Stimulated activated CD8-positive, alpha-beta memory T cell treated with anti-CD3 and anti-CD28 coated beads, Interleukin-12 subunit alpha, Interleukin-12 subunit beta, amount 100 ng/mL, for 1 hour (primary cell): ENCODE measurements around the gene PSORS1C1.
"Not testable (repeated sequence)": the region's sequence is repeated elsewhere in the genome, so short reads cannot be mapped to it uniquely, and the experiment has no call there.

ENCODE experiments used
- DNase-seq: peaks from one replicate; pipeline ENCODE4 v3.0.0-alpha.2; 2020; ENCODE audit warnings: low read depth

PSORS1C1 gene

DNA sequence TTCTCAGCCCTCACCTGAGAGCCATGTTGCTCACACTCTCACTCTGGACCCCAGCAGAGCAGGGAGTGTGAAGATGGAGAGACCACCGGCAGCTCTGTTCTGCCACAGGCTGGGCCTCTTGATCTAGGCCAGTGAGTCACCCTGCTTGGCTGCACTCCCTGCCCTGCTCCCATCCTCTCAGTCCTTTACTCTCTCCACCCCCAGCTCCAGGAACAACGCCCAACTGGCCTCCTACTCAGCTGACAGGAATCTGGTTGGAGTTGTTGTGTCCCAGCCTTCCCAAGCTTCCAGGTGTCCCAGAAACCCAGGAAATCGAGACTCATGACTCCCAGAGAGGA is at the start of gene PSORS1C1:
TSS of gene PSORS1C1 (plus strand) at position 260 of the 338 bp plus-strand sequence. CDS start 14,833 bp downstream, outside the sequence.
- DNase-seq = no peak

GRCh38 chr6:31065556-31065955 is 49.0 kb upstream of the PSORS1C1 start:
- no peak for DNase-seq

GRCh38 chr6:31067028-31067427 is 47.6 kb upstream of the PSORS1C1 start:
- DNase-seq = not testable (repeated sequence)

GRCh38 chr6:31067891-31068668 is 46.5 kb upstream of the PSORS1C1 start:
- not testable (repeated sequence) for DNase-seq

GRCh38 chr6:31068669-31069340 is 45.8 kb upstream of the PSORS1C1 start:
- peak; percentile 36 for DNase-seq

GRCh38 chr6:31070711-31071197 is 43.8 kb upstream of the PSORS1C1 start:
- DNase-seq = no peak

DNA sequence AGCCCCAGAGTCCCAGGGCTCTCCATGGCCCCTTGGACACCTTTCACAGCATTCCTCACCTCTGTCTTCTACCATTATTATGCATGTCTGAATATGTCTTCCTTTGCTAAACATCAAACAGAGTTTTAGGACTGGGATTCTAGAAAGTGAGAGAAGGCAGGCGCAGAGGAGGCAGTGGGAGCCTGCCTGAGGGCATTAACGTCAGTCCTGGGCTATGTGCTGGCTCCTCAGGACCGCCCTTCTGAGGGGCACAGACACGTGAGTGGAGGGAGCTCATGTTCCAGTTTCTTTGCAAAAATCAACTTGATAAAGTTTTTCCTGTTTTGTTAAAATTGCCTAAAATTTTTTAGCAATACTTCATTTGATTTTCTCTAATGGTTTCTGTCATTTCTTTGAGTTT is 40.2 kb upstream of the PSORS1C1 start:
- DNase-seq = no peak

- DNase-seq = no peak
Measured at GRCh38 chr6:31075528-31075927, 39.1 kb upstream of the PSORS1C1 start.

DNA sequence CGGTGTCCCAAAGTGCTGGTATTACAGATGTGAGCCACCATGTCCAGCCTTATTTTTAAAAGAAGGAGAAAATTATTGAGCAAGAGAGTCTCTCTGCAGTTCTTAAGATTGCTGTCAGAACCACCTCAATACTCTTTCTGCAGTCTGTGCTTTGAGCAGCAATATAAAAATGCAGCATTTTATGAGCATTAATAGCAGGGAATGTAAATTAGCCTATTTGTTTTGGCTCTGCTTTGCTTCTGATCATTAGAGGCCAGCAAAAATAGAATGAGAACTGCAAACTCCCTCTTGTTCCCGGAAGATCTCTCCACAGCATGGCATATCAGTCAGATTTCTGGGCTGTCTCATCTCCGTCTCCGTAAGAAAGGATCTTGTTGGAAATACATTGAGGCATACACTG is 38.0 kb upstream of the PSORS1C1 start:
- DNase-seq = no peak

DNA sequence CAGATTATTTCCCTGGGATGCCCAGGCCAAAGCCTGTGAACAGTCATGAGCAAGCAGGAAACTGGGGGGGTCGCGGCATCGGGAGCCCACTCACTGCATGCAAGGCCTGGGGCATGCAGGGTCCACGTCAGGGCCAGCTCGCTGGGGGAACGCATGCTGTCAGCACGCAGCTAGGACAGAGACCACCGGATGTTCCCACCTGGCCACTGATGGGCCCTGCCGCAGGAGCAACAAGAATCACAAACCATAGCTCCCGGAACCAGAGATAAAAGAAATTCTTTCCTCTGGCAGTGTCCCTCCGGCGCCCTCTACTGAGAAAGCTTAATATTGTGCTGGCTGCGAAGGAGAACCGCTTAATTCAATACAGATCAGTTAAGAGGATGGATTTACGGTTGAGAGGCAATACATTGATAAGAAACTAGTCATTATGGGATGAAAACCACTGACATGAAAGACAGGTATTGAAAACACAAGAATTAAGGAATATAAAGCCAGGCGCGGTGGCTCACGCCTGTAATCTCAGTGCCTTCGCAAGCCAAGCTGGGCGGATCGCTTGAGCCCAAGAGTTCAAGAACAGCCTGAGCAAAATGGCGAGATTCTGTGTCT is 34.8 kb upstream of the PSORS1C1 start:
- DNase-seq = peak; percentile 54

DNA sequence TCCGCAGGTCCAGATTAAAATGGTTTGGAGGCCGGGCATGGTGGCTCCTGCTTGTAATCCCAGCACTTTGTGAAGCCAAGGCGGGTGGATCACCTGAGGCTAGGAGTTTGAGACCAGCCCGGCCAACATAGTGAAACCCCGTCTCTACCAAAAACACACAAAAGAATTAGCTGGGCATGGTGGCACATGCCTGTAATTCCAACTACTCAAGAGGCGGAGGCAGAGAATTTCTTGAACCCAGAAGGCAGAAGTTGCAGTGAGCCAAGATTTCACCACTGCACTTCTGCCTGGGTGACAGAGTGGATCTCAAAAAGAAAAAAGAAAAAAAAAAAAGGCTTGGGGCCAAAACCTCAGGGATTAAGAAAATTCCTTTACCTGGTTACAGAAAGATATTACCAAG is 32.7 kb upstream of the PSORS1C1 start:
- DNase-seq = no peak

DNA sequence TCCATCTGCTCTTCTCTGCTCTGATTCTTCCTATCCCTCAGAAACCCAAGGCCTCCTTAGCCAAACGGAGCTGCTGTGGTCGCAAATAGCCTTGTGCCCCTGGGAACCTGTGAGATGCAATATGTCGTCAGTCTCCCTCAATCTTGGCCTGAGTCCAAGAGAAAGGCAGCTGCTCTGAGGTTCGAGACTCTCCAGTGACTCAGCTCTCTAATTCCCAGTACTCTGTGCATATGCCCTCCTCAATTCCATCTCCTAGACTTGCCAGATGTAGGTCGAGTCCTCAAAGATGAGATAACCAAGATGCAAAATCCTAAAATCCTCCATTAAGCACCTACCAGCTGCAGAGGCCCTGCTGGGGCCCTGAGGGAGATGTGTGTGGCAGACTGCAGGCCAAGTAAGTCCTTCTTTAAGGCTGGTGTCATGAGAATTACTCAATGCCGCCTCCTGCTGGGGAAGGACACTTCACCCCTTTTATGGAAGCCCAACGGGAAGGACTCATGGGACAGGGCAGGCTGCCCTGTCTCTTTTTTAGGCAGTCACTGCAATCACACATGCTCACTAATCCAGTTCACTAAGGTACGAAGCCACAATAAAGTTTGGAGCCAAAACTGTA is 30.8 kb upstream of the PSORS1C1 start:
- no peak for DNase-seq

- DNase-seq = no peak
Measured at GRCh38 chr6:31086788-31087440, 27.7 kb upstream of the PSORS1C1 start.

GRCh38 chr6:31087494-31088089 is 27.0 kb upstream of the PSORS1C1 start:
- DNase-seq = peak; percentile 89

DNA sequence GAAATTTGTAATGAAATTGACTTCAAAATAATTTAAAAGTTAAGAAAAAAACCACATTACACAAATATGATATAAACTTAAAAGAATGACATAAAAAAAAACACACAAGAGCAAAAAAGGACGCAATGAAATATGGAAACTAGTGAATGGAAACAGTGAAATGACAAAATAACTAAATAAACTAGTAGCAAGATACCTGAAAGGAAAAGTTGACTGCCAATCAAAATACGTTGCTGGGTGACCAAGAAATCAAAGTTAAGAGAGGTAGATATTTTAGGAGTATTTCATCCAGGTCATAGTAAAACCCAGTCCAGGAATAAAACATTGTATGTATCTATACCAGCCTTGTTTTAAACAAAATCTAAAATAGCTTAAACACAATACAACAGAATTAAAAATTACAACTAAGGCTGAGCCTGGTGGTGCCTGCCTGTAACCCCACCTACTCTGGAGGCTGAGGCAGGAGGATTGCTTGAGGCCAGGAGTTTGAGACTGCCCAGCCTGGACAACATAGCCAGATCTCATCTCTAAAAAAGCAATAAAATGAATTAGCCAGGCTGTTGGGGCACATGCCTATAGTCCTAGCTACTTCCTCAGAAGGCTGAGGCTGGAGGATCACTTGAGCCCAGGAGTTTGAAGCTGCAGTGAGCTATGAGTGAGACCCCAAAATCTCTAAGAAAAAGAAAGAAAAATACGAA is 24.2 kb upstream of the PSORS1C1 start:
- DNase-seq = no peak

- DNase-seq = no peak
Measured at GRCh38 chr6:31090973-31091364, 23.6 kb upstream of the PSORS1C1 start.

DNA sequence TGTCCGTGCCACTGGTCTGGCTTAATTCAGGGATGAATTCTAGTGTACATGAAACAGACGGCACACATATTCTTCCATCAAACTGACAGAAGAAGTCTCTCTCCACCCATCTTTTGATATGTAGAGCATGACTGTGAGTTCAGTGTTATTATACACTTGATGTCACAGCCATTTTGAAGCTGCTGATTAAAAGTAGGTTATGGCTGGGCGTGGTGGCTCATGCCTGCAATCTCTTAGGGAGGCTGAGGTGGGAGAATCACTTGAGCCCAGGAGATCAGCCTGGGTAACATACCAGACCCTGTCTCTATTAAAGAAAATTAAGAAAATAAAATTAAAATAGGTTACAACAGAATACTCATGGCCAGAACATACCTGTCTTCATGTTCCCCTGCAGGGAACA is 22.9 kb upstream of the PSORS1C1 start:
- no peak for DNase-seq

DNA sequence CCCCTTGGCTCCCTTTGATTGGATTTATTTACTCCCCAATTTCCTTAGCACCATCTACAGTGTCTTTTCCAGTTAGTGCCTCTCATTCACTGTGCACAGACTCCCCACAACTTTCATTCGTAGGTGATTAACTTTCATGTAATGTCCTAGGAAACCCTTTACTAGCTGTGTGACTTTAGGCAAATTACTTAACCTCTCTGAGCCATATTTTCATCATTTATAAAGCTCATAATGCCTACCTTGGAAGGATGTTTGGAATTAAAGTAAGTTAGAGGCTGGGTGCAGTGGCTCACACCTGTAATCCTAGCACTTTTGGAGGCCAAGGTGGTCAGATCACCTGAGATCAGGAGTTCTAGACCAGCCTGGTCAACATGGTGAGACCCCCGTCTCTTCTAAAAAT is 22.4 kb upstream of the PSORS1C1 start:
- DNase-seq = no peak

- no peak for DNase-seq
Measured at GRCh38 chr6:31092769-31093505, 21.7 kb upstream of the PSORS1C1 start.

DNA sequence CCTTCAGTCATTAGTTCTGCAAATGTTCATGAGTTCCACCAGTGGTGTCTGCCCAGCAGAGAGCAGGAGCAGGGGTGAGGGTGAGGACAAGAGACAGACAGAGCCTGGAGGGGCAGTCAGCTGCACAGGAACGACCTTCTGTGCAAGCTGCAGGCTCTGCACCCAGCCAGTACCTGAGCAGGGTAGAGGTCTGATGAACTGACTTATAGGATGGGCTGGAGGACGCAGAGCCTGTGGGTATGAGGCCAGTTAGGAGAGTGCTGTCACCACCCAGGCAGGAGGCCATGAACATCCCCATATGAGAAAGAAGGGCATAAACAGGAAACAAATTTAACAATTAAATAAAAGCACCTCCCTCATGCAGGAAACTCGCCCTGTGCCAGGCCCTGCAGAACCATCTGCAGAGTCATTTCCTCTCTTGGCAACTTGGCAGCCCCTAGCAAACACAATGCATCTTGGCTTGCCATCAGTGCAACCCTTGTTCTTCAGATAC is 20.2 kb upstream of the PSORS1C1 start:
- peak; percentile 3 for DNase-seq
